DMS53 treated with DMSO at 0.1 percent for 48 hours (cell line): ENCODE results near the gene GPAT2.
"Not testable (repeated sequence)": the region's sequence is repeated elsewhere in the genome, so short reads cannot be mapped to it uniquely, and the experiment has no call there.

Source experiments
- DNase-seq: peaks from one replicate; lab custom pipeline; 2025; ENCODE audit not compliant: unreplicated experiment; lab: John Stamatoyannopoulos, UW

Gene GPAT2

GRCh38 chr2:96034792-96035191 lies at the start of gene GPAT2:
Gene GPAT2 (minus strand): TSS chr2:96034916. CDS start chr2:96032359, 2,557 bp downstream.
- DNase-seq, result not testable (repeated sequence)

GRCh38 chr2:96083989-96084857 lies 49.5 kb upstream of the GPAT2 start:
- no peak for DNase-seq

GRCh38 chr2:96083064-96083939 lies 48.6 kb upstream of the GPAT2 start:
- no peak for DNase-seq

- DNase-seq, result no peak
Measured at GRCh38 chr2:96082211-96083063, 47.7 kb upstream of the GPAT2 start.

- no peak for DNase-seq
Measured at GRCh38 chr2:96081042-96081441, 46.3 kb upstream of the GPAT2 start.

GRCh38 chr2:96075199-96075771 lies 40.6 kb upstream of the GPAT2 start:
- no peak for DNase-seq

GRCh38 chr2:96074156-96074555 lies 39.4 kb upstream of the GPAT2 start:
- DNase-seq, result no peak

- DNase-seq, result no peak
Measured at GRCh38 chr2:96073170-96073775, 38.6 kb upstream of the GPAT2 start.

GRCh38 chr2:96072746-96073145 lies 38.0 kb upstream of the GPAT2 start:
- DNase-seq, result no peak

GRCh38 chr2:96071977-96072491 lies 37.3 kb upstream of the GPAT2 start:
- DNase-seq, result not testable (repeated sequence)

- DNase-seq, result not testable (repeated sequence)
Measured at GRCh38 chr2:96071087-96071976, 36.6 kb upstream of the GPAT2 start.

- DNase-seq, result not testable (repeated sequence)
Measured at GRCh38 chr2:96070351-96070750, 35.6 kb upstream of the GPAT2 start.

- not testable (repeated sequence) for DNase-seq
Measured at GRCh38 chr2:96069878-96070277, 35.2 kb upstream of the GPAT2 start.

- DNase-seq, result peak; percentile 50
Measured at GRCh38 chr2:96067902-96068581, 33.3 kb upstream of the GPAT2 start.

- not testable (repeated sequence) for DNase-seq
Measured at GRCh38 chr2:96067098-96067660, 32.5 kb upstream of the GPAT2 start.

- not testable (repeated sequence) for DNase-seq
Measured at GRCh38 chr2:96066511-96066910, 31.8 kb upstream of the GPAT2 start.

- DNase-seq, result not testable (repeated sequence)
Measured at GRCh38 chr2:96065954-96066353, 31.2 kb upstream of the GPAT2 start.

- no peak for DNase-seq
Measured at GRCh38 chr2:96065381-96065930, 30.7 kb upstream of the GPAT2 start.
